ENCODE data around the gene STX11. TPM values are rescaled to one million over a fixed set of nuclear protein-coding genes. Genes with fewer than 3 reads are reported as not detected.

The STX11 gene
- total and polyA plus RNA-seq, 10 of the 15 experiments (the other 5 are each of a cell fraction or from before 2014, with no cell fraction given): 0.66 to 38.1 (median 19.8) TPM

DNA sequence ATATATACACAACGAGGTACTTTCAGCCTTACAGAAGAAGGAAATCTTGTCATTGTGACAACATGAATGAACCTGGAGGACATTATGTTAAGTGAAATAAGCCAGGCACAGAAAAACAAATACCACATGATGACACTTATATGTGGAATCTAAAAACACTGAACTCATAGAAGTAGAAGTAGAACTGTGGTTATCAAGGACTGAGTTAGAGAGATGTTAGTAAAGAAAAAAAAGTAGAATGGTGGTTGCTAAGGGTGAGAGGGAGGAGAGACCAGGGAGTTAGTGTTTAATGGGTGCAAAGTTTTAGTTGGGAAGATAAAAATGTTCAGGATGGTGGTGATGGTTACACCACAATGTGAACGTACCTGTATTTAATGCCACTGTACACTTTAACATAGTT, 4.8 kb upstream of the STX11 start:
- Histone ChIP-seq H3K4me3 (no peak overlapping the region), H3K4me1 (ENCODE audit: control insufficient read depth, insufficient read depth, low read length) (peaks cover 11% of the 10 kb centered on the region), H3K9ac (ENCODE audit: control insufficient read depth, insufficient read depth, low read length) (no peak overlapping the region), H3K4me2 (ENCODE audit: control insufficient read depth, insufficient read depth) (no peak overlapping the region), H3K27me3 (replicated peaks in 1 of 2; ENCODE audit: control insufficient read depth in 2 of 2, insufficient read depth in 2 of 2, low read length in 1 of 2) (no peaks in the 10 kb centered on the region), H3K79me2 (ENCODE audit: control insufficient read depth, insufficient read depth, low read length) (no peaks in the 10 kb centered on the region), H4K20me1 (ENCODE audit: control insufficient read depth, insufficient read depth) (no peaks in the 10 kb centered on the region), H3K27ac (ENCODE audit: control insufficient read depth, insufficient read depth) (no peak overlapping the region), H3K9me3 (replicated peaks; ENCODE audit: control insufficient read depth, insufficient read depth, low read length) (no peaks in the 10 kb centered on the region), H3K36me3 (ENCODE audit: control insufficient read depth in 2 of 2, insufficient read depth in 2 of 2, low read length in 1 of 2) (no peaks in the 10 kb centered on the region), H2AFZ (ENCODE audit: control insufficient read depth, low read depth, low read length) (no peak overlapping the region)
- SMC1A ChIA-PET (ENCODE audit: uncharacterized antibody, unreplicated experiment): no interaction called here
- no peak for ATAC-seq
- no TSS peak for BruUV-seq (replicated peaks)
- 93% methylated on average over 2 of the region's 2 CpGs for WGBS (ENCODE audit: insufficient coverage, insufficient replicate concordance, low lambda C conversion rate, missing lambda C conversion rate)
- no peak for FAIRE-seq
- DNase-seq (ENCODE audit: low read depth, low spot score): no peak
- POLR2A ChIA-PET: no interaction called here
- in situ Hi-C loops (cut with MboI) (no loop called here), intact Hi-C loops (cut with micrococcal nuclease; ENCODE audit: unreplicated experiment) (no loop called here)
- CTCF ChIA-PET: interaction anchor here (1.9 kb wide), 1 partner anchor 40 kb away, joined by 5 read pairs; no protein-coding TSS in a partner anchor
- TF ChIP-seq CHD2 (IDR thresholded peaks at IDR 0.05; ENCODE audit: borderline replicate concordance, low read depth, low read length) (no peak), IRF5 (IDR thresholded peaks at IDR 0.05; ENCODE audit: borderline replicate concordance) (no peak), PML (IDR thresholded peaks at IDR 0.05; ENCODE audit: low read length) (no peak)
- RAD21 ChIA-PET (ENCODE audit: unreplicated experiment): no interaction called here

GRCh38 chr6:144148886-144149285, 1.4 kb upstream of the STX11 start:
- CTCF ChIA-PET: no interaction called here
- RAD21 ChIA-PET (ENCODE audit: unreplicated experiment): no interaction called here
- in situ Hi-C loops (cut with MboI) (no loop called here), intact Hi-C loops (cut with micrococcal nuclease; ENCODE audit: unreplicated experiment) (no loop called here)
- H3K4me1 ChIP-seq (ENCODE audit: control insufficient read depth, insufficient read depth, low read length): peaks cover 8% of the 10 kb centered on the region
- no peak overlapping the region for H3K27ac ChIP-seq (ENCODE audit: control insufficient read depth, insufficient read depth)
- no TSS peak for BruUV-seq (replicated peaks)
- FAIRE-seq (no peak), ATAC-seq (no peak), DNase-seq (ENCODE audit: low read depth, low spot score) (no peak)
- no peaks in the 10 kb centered on the region for H3K36me3 ChIP-seq (ENCODE audit: control insufficient read depth in 2 of 2, insufficient read depth in 2 of 2, low read length in 1 of 2)
- no peaks in the 10 kb centered on the region for H3K27me3 ChIP-seq (replicated peaks in 1 of 2; ENCODE audit: control insufficient read depth in 2 of 2, insufficient read depth in 2 of 2, low read length in 1 of 2)
- H3K9ac ChIP-seq (ENCODE audit: control insufficient read depth, insufficient read depth, low read length): no peak overlapping the region
- SMC1A ChIA-PET (ENCODE audit: uncharacterized antibody, unreplicated experiment): interaction anchor here (3.8 kb wide), 1 partner anchor 69 kb away, joined by 21 read pairs; no protein-coding TSS in a partner anchor
- H3K9me3 ChIP-seq (replicated peaks; ENCODE audit: control insufficient read depth, insufficient read depth, low read length): no peaks in the 10 kb centered on the region
- H3K79me2 ChIP-seq (ENCODE audit: control insufficient read depth, insufficient read depth, low read length): peaks cover 32% of the 10 kb centered on the region
- POLR2A ChIA-PET: no interaction called here
- no peak overlapping the region for H2AFZ ChIP-seq (ENCODE audit: control insufficient read depth, low read depth, low read length)
- H4K20me1 ChIP-seq (ENCODE audit: control insufficient read depth, insufficient read depth): no peaks in the 10 kb centered on the region
- H3K4me3 ChIP-seq: no peak overlapping the region
- H3K4me2 ChIP-seq (ENCODE audit: control insufficient read depth, insufficient read depth): no peak overlapping the region
- 100% methylated on average over 4 of the region's 4 CpGs for WGBS (ENCODE audit: insufficient coverage, insufficient replicate concordance, low lambda C conversion rate, missing lambda C conversion rate)
- TF ChIP-seq, protein P1, sequence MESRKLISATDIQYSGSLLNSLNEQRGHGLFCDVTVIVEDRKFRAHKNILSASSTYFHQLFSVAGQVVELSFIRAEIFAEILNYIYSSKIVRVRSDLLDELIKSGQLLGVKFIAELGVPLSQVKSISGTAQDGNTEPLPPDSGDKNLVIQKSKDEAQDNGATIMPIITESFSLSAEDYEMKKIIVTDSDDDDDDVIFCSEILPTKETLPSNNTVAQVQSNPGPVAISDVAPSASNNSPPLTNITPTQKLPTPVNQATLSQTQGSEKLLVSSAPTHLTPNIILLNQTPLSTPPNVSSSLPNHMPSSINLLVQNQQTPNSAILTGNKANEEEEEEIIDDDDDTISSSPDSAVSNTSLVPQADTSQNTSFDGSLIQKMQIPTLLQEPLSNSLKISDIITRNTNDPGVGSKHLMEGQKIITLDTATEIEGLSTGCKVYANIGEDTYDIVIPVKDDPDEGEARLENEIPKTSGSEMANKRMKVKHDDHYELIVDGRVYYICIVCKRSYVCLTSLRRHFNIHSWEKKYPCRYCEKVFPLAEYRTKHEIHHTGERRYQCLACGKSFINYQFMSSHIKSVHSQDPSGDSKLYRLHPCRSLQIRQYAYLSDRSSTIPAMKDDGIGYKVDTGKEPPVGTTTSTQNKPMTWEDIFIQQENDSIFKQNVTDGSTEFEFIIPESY (IDR thresholded peaks at IDR 0.05): no peak
- TF ChIP-seq, protein P2, sequence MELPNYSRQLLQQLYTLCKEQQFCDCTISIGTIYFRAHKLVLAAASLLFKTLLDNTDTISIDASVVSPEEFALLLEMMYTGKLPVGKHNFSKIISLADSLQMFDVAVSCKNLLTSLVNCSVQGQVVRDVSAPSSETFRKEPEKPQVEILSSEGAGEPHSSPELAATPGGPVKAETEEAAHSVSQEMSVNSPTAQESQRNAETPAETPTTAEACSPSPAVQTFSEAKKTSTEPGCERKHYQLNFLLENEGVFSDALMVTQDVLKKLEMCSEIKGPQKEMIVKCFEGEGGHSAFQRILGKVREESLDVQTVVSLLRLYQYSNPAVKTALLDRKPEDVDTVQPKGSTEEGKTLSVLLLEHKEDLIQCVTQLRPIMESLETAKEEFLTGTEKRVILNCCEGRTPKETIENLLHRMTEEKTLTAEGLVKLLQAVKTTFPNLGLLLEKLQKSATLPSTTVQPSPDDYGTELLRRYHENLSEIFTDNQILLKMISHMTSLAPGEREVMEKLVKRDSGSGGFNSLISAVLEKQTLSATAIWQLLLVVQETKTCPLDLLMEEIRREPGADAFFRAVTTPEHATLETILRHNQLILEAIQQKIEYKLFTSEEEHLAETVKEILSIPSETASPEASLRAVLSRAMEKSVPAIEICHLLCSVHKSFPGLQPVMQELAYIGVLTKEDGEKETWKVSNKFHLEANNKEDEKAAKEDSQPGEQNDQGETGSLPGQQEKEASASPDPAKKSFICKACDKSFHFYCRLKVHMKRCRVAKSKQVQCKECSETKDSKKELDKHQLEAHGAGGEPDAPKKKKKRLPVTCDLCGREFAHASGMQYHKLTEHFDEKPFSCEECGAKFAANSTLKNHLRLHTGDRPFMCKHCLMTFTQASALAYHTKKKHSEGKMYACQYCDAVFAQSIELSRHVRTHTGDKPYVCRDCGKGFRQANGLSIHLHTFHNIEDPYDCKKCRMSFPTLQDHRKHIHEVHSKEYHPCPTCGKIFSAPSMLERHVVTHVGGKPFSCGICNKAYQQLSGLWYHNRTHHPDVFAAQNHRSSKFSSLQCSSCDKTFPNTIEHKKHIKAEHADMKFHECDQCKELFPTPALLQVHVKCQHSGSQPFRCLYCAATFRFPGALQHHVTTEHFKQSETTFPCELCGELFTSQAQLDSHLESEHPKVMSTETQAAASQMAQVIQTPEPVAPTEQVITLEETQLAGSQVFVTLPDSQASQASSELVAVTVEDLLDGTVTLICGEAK (IDR thresholded peaks at IDR 0.05; ENCODE audit: borderline replicate concordance): no peak
- TF ChIP-seq ZZZ3 (IDR thresholded peaks at IDR 0.05; ENCODE audit: control insufficient read depth, insufficient read length, low read depth): no peak
- no peak for TF ChIP-seq ZNF207 (IDR thresholded peaks at IDR 0.05; ENCODE audit: borderline replicate concordance)
- no peak for TF ChIP-seq MYB (IDR thresholded peaks at IDR 0.05; ENCODE audit: borderline replicate concordance, low read depth, low read length)
- no peak for TF ChIP-seq MAX (IDR thresholded peaks at IDR 0.05; ENCODE audit: low read depth, low read length)
- TF ChIP-seq YY1 (IDR thresholded peaks at IDR 0.05; ENCODE audit: low read depth, low read length): no peak
- TF ChIP-seq RCOR1 (conservative IDR thresholded peaks at IDR 0.05; ENCODE audit: low read depth, low read length): no peak

Measured in GM12878 (cell line).